ENCODE data around the gene DOCK3.
"Not testable (repeated sequence)": the region's sequence is repeated elsewhere in the genome, so short reads cannot be mapped to it uniquely, and the experiment has no call there.

DOCK3 gene

GRCh38 chr3:51340013-51340829, 665.5 kb downstream of the DOCK3 start:
- no peak for FAIRE-seq

- FAIRE-seq: no peak
Observed at GRCh38 chr3:51340989-51341636, 666.4 kb downstream of the DOCK3 start.

GRCh38 chr3:51343918-51344687, 669.4 kb downstream of the DOCK3 start:
- no peak for FAIRE-seq

GRCh38 chr3:51350751-51351150, 676.0 kb downstream of the DOCK3 start:
- no peak for FAIRE-seq

GRCh38 chr3:51353131-51353530, 678.4 kb downstream of the DOCK3 start:
- no peak for FAIRE-seq

- no peak for FAIRE-seq
Observed at GRCh38 chr3:51353691-51354090, 679.0 kb downstream of the DOCK3 start.

GRCh38 chr3:51354172-51354571, 679.4 kb downstream of the DOCK3 start:
- FAIRE-seq: no peak

- FAIRE-seq: no peak
Observed at GRCh38 chr3:51354731-51355615, 680.2 kb downstream of the DOCK3 start.

- no peak for FAIRE-seq
Observed at GRCh38 chr3:51355891-51356578, 681.3 kb downstream of the DOCK3 start.

- FAIRE-seq: no peak
Observed at GRCh38 chr3:51357856-51358255, 683.1 kb downstream of the DOCK3 start.

- no peak for FAIRE-seq
Observed at GRCh38 chr3:51358981-51359380, 684.3 kb downstream of the DOCK3 start.

- FAIRE-seq: no peak
Observed at GRCh38 chr3:51360806-51361205, 686.1 kb downstream of the DOCK3 start.

- FAIRE-seq: no peak
Observed at GRCh38 chr3:51361746-51362145, 687.0 kb downstream of the DOCK3 start.

- no peak for FAIRE-seq
Observed at GRCh38 chr3:51362476-51362875, 687.7 kb downstream of the DOCK3 start.

- FAIRE-seq: not testable (repeated sequence)
Observed at GRCh38 chr3:51368276-51368675, 693.5 kb downstream of the DOCK3 start.

GRCh38 chr3:51371943-51372557, 697.3 kb downstream of the DOCK3 start:
- FAIRE-seq: peak; percentile 94

GRCh38 chr3:51373658-51374421, 699.1 kb downstream of the DOCK3 start:
- no peak for FAIRE-seq

GRCh38 chr3:51374456-51374855, 699.7 kb downstream of the DOCK3 start:
- FAIRE-seq: no peak

- no peak for FAIRE-seq
Observed at GRCh38 chr3:51375136-51375535, 700.4 kb downstream of the DOCK3 start.

GRCh38 chr3:51375571-51375970, 700.8 kb downstream of the DOCK3 start:
- no peak for FAIRE-seq

GRCh38 chr3:51378065-51378464, 703.3 kb downstream of the DOCK3 start:
- no peak for FAIRE-seq
